DMS53 treated with DMSO at 0.1 percent for 48 hours (cell line): ENCODE data around the gene CLC.
"Not testable (repeated sequence)": the region's sequence is repeated elsewhere in the genome, so short reads cannot be mapped to it uniquely, and the experiment has no call there.

ENCODE experiments used
- DNase-seq: peaks from one replicate; lab custom pipeline; 2025; ENCODE audit not compliant: unreplicated experiment; lab: John Stamatoyannopoulos, UW

CLC gene

DNA sequence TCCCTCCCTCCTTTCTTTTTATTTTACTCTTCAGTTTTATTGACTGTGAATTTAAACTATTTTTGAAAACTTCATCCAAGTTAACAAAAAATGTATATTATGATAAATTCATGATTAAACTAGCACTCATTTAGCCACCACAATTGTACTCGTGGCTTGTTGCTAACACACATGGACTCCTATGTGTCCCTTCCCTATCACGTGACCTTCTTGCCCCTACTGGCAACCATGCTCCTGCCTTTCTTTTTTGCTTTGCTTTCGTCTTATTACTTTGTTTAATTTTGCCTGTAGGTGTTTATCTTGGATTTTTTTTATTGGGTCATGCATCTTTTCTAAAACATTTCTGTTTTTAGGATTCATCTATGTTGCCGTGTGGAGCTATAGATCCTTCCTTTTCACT lies 8.2 kb downstream of the CLC start:
- no peak for DNase-seq

- DNase-seq: no peak
Observed at GRCh38 chr19:39728040-39728439, 9.8 kb downstream of the CLC start.

GRCh38 chr19:39727070-39727800 lies 10.6 kb downstream of the CLC start:
- DNase-seq: no peak

- DNase-seq: no peak
Observed at GRCh38 chr19:39725995-39726394, 11.8 kb downstream of the CLC start.

DNA sequence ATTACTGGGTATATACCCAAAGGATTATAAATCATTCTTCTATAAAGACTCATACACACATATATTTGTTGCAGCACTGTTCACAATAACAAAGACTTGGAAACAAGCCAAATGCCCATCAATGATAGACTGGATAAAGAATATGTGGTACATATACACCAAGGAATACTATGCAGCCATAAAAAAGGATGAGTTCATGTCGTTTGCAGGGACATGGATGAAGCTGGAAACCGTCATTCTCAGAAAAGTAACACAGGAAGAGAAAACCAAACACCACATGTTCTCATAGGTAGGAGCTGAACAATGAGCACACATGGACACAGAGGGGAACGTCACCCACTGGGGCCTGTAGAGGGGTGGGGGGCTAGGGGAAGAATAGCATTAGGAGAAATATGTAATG lies 17.7 kb downstream of the CLC start:
- DNase-seq: not testable (repeated sequence)

DNA sequence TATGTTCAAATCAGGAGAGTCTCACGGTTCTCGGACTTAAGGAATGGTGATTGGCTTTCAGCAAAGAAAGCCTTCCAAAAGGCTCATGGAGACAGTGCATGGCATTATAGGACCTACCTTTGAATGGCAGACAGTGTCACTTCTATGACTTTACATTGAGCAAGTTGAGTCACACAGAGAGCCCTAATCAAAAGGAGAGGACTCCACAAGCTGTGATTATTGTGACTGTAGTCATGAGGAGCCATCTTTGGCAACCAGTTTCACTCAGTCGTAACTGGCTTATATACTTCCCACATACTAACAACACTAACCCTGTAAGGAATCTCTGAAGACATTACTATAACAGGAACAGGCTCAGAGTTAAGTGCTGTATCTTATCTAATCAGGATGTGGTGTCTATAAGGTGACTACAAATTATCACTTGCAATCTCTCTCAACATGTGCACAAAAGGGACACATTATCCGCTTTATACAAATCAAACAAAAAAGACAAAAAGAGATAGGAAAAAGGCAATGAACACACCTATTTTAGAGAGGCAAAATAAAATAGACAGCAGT lies 27.4 kb downstream of the CLC start:
- no peak for DNase-seq

GRCh38 chr19:39709026-39709872 lies 28.6 kb downstream of the CLC start:
- DNase-seq: no peak

DNA sequence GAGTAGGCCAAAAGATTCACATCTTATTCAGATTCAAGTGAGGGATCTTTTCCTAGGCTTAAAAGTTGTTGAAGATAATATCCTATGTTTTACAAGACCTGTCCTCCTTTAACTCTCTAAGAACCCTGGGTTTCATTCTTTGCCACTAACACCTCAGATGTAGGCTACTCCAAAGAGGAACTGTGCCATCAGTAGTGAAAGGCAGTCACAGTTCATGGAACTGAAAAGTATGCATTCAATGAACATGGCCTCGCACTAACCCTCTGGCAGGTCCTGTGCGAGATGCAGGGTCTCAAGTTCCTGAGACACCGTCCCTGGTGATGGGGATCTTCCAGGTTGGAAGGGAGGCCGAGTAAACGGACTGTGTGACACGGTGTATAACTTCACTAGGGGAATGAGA lies 29.2 kb downstream of the CLC start:
- DNase-seq: no peak

DNA sequence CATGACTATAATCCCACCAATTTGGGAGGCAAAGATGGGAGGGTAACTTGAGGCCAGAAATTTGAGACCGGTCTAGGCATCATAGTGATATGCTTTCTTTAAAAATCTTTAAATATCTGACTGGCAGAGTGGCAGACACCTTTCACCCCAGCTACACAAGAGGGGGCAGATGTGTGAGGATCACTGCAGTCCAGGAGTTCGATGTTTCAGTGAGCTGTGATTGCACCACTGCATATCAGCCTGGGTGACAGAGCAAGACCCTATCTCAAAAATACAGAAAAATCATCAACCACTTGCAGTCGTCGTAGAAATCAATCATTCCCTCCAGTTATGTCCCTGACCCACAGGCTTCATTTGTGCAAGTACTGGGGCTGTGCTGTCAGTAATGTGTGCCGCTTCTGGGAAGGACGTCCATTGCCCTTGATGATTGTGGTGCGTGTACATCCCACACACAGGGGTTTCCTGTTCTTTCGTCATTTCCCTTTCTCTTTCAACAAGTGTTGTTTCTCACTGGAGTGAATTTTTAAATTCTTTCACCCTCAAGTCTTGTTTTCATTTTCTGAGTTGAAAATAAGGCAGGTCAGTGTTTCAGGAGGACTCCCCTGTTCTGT lies 32.1 kb downstream of the CLC start:
- DNase-seq: no peak

GRCh38 chr19:39704181-39705044 lies 33.4 kb downstream of the CLC start, which contains the start of gene LGALS14:
Gene LGALS14, plus strand, starts transcription at chr19:39704481. Its CDS starts 48 bp downstream, at chr19:39704529.
- no peak for DNase-seq

DNA sequence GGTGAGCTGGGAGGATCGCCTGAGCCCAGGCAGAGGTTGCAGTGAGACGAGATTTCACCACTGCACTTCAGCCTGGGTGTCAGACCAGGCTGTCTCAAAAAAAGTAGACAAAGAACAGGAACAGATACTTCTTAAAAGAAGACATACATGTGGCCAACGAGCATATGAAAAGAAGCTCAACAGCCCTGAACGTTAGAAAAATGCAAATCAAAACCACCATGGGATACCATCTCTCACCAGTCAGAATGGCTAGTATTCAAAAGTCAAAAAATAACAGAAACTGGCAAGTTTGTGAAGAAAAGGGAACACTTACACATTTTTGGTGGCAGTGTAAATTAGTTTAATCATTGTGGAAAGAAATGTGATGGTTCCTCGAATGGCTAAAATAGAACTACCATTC lies 36.5 kb downstream of the CLC start:
- DNase-seq: no peak

GRCh38 chr19:39698535-39698934 lies 39.3 kb downstream of the CLC start:
- no peak for DNase-seq

GRCh38 chr19:39696387-39696786 lies 41.4 kb downstream of the CLC start:
- DNase-seq: no peak

- DNase-seq: no peak
Observed at GRCh38 chr19:39695759-39696158, 42.1 kb downstream of the CLC start.

- DNase-seq: no peak
Observed at GRCh38 chr19:39692822-39693221, 45.0 kb downstream of the CLC start.

GRCh38 chr19:39692166-39692565 lies 45.7 kb downstream of the CLC start:
- DNase-seq: no peak

DNA sequence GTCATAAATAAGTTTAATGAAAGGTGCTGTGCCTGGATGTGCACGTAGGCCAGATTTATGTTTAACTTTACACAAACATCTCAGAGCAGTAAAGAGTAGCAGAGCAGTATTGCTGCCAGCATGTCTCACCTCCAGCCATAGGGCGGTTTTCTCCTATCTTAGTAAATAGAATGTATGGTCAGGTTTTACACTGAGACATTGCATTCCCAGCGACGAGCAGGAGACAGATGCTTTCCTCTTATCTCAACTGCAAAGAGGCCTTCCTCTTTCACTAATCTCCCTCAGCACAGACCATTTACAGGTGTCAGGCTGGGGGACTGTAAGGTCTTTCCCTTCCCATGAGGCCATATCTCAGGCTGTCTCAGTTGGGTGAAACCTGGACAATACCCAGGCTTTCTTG lies 49.2 kb downstream of the CLC start:
- not testable (repeated sequence) for DNase-seq

- DNase-seq: no peak
Observed at GRCh38 chr19:39686739-39687138, 51.1 kb downstream of the CLC start.

DNA sequence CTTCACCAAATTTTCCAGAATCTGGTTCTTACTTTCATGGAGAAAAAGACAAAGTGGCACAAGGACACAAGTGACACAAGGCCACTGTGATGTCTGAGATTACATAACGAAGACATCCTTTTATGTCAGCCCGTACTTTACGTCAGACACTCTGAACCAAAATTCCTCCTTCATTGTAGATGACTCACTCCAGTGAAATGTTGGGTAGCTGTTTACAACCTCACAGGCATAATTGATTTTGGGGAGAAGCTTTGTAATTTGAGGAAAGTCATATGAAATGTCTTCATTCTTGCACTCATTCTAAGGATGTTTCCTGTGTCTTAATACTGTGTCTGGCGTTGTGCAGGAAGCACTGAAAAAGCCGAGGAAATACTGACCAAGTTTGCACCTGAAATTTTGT lies 53.6 kb downstream of the CLC start:
- no peak for DNase-seq

DNA sequence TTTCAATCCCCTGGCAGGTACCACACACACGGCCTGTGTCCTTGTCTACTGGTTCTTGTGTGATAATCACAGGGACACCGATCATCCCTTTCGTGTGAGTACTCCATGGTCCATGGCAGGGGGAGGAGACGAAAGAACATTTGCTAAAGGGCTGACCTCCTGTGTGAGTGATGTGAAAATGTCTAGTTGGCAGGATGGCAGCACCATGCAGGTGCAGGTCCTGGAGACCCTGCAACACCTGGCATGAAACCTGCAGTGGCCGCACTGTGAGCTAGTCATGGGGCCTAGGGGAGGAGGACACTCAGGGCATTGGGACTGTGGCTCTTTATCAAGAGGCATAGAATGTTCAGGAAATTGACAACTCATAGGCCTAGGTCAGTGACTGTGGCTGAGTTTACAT lies 56.4 kb downstream of the CLC start:
- DNase-seq: no peak
